ENCODE measurements around the gene ELMO2. TPM values are rescaled to one million over a fixed set of nuclear protein-coding genes. Genes with fewer than 3 reads are reported as not detected.

Gene ELMO2
- total RNA-seq, 2 donors from 2014 or later: 50.8 to 57.0 TPM

GRCh38 chr20:46316984-46317684, 89.3 kb downstream of the ELMO2 start:
- H3K36me3 Mint-ChIP-seq: no peaks in the 10 kb centered on the region
- ATAC-seq: no peak

More at GRCh38 chr20:46316984-46317684, 89.3 kb downstream of the ELMO2 start:
- H3K27ac Mint-ChIP-seq: peak overlapping the region in 1 of 2 donors; percentile 53
- H3K9me3 Mint-ChIP-seq: no peaks in the 10 kb centered on the region
- DNase-seq (ENCODE audit: low spot score in 2 of 2): no peak

Other genes with a start within 250 kb of the ELMO2 start
- gene CDH22, start 98.1 kb downstream of the ELMO2 start, total RNA-seq: under 1 TPM in 1 of 2 donors, not detected in 1; 0.07 TPM
- 1 to 10 TPM; 1.6 to 5.8 TPM for gene ZNF334, start 106.9 kb upstream of the ELMO2 start, total RNA-seq
- under 1 TPM in 1 of 2 donors, not detected in 1; 0.19 TPM for gene OCSTAMP, start 144.0 kb upstream of the ELMO2 start, total RNA-seq
- gene SLC13A3, start 244.8 kb upstream of the ELMO2 start, total RNA-seq: not detected